Common myeloid progenitor, CD34-positive (primary cell): Measurements from ENCODE around the gene CYTH1. TPM values are rescaled to one million over a fixed set of nuclear protein-coding genes. Genes with fewer than 3 reads are reported as not detected.

Source experiments
- CTCF ChIA-PET: fragments of 350-600 bp; sonication (Branson Sonifier 250); formaldehyde crosslinking; loops from one replicate; lab custom pipeline; 2021; ENCODE audit warnings: antibody characterized with exemption; lab: Charles Lee
- POLR2A ChIA-PET: fragments of 350-600 bp; sonication (Branson Sonifier 250); formaldehyde crosslinking; loops from one replicate; lab custom pipeline; 2021; ENCODE audit warnings: antibody characterized with exemption; lab: Charles Lee
- DNase-seq, 3 donors: peaks; one replicate each; pipeline versions ENCODE4 v3.0.0 to v3.0.0-alpha.2; 2013
- H3K27ac ChIP-seq, 2 experiments: 1 replicate in 1 of 2; 2 replicates in 1 of 2; pipeline ENCODE4 v1.7.0; 2013; ENCODE audit warnings: inconsistent platforms in 2 of 2, low read length in 2 of 2, mild to moderate bottlenecking in 2 of 2, low read depth in 1 of 2, moderate library complexity in 1 of 2; ENCODE audit not compliant: severe bottlenecking in 2 of 2, insufficient read depth in 1 of 2, poor library complexity in 1 of 2
- H3K27me3 ChIP-seq, 5 experiments: replicated peaks in 2 of 5; 1 replicate in 3 of 5; 2 replicates in 2 of 5; pipeline versions ENCODE4 v1.6.1 to v1.7.0; 2013; ENCODE audit warnings: low read length in 4 of 5, mild to moderate bottlenecking in 2 of 5, moderate library complexity in 2 of 5, inconsistent platforms in 1 of 5; ENCODE audit not compliant: insufficient read depth in 5 of 5, control insufficient read depth in 4 of 5
- H3K36me3 ChIP-seq, 4 experiments: 1 replicate in 2 of 4; 2 replicates in 2 of 4; pipeline versions ENCODE4 v1.6.1 to v1.7.0; 2013; ENCODE audit warnings: low read length in 3 of 4, control low read depth in 1 of 4, mild to moderate bottlenecking in 1 of 4; ENCODE audit not compliant: control insufficient read depth in 4 of 4, insufficient read depth in 4 of 4
- H3K4me1 ChIP-seq, 4 experiments: 1 replicate in 3 of 4; 2 replicates in 1 of 4; pipeline versions ENCODE4 v1.6.1 to v1.7.1; 2013; ENCODE audit warnings: low read length in 3 of 4, mild to moderate bottlenecking in 3 of 4, control low read depth in 1 of 4, inconsistent platforms in 1 of 4, moderate library complexity in 1 of 4; ENCODE audit not compliant: control insufficient read depth in 4 of 4, insufficient read depth in 4 of 4; ENCODE audit errors: control extremely low read depth in 1 of 4
- H3K4me3 ChIP-seq, 7 experiments: 1 replicate in 4 of 7; 2 replicates in 3 of 7; pipeline versions ENCODE4 v1.5.1 to v1.7.0; 2013; ENCODE audit warnings: mild to moderate bottlenecking in 7 of 7, low read length in 6 of 7, moderate library complexity in 6 of 7, inconsistent platforms in 2 of 7, low read depth in 2 of 7, control low read depth in 1 of 7; ENCODE audit not compliant: insufficient read depth in 4 of 7, control insufficient read depth in 1 of 7; ENCODE audit errors: extremely low read depth in 1 of 7
- H3K9me3 ChIP-seq, 5 experiments: 1 replicate in 4 of 5; 2 replicates in 1 of 5; pipeline versions ENCODE4 v1.6.1 to v1.7.1; 2013; ENCODE audit warnings: low read length in 4 of 5, mild to moderate bottlenecking in 2 of 5, inconsistent platforms in 1 of 5, low read depth in 1 of 5, moderate library complexity in 1 of 5; ENCODE audit not compliant: control insufficient read depth in 4 of 5, insufficient read depth in 2 of 5; ENCODE audit errors: control extremely low read depth in 1 of 5
- WGBS: methylation state at CpG from one replicate; pipeline ENCODE4 v1.1.5; 2013; ENCODE audit not compliant: insufficient coverage; 5-methylcytosine and 5-hydroxymethylcytosine counted together
- polyA plus RNA-seq: library from polyadenylated mRNA; unstranded; fragments of 120-200 nt; gene quantifications from one replicate; pipeline ENCODE4 v1.2.1, GENCODE V29; 2013

Gene CYTH1
- polyA plus RNA-seq: 60.4 TPM

DNA sequence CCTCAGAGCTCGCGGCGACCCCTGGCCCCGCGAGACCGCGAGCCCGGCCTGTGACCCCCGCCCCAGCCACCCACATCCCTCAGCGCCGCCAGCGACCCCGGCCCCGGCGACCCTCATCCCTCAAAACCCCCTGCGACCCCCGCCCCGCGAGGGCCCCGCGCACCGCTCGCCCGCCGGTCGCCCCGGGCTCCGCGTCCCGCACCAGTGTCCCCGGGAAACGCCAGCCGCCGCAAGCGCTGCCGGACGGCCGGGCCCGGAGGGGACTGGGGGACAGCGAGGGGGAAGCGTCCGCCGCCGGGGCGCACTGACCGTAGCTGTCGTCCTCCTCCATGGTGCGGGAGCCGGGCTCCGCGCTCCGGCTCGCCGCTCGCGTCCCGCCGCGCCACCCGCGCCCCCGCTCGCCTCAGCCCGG, at the start of gene CYTH1:
TSS of gene CYTH1 (minus strand) at position 381 of the 412 bp plus-strand sequence. CDS start at position 331, 50 bp downstream.
- no peak for DNase-seq
- H3K4me3 ChIP-seq: peak within 1 kb of the TSS; percentile 57 to 98 (median 85)
- CTCF ChIA-PET: interaction anchor here (0.9 to 1.0 kb wide), 2 partner anchors 29 kb away, joined by 3 read pairs; no protein-coding TSS in a partner anchor
- POLR2A ChIA-PET: interaction anchor here (0.8 kb wide), 1 partner anchor 56 kb away, joined by 3 read pairs; no protein-coding TSS in a partner anchor
- H3K36me3 ChIP-seq: no peaks in the 10 kb centered on the region
- H3K27ac ChIP-seq: peak within 1 kb of the TSS; percentile 68 to 87
- WGBS: 0% methylated on average over 38 of the region's 64 CpGs
- H3K4me1 ChIP-seq: peaks cover 17 to 37% (median 29%) of the 10 kb centered on the region in 4 experiments
- H3K9me3 ChIP-seq: no peaks in the 10 kb centered on the region
- H3K27me3 ChIP-seq: no peaks in the 10 kb centered on the region

- 100% methylated on average over 5 of the region's 6 CpGs for WGBS
- no peaks in the 10 kb centered on the region for H3K27me3 ChIP-seq
- no peak for DNase-seq
- ChIA-PET POLR2A (no interaction called here), CTCF (interaction anchor here (1.4 to 2.3 kb wide), 3 partner anchors 11 to 143 kb away, joined by 3 to 8 read pairs (median 7); no protein-coding TSS in a partner anchor)
- H3K36me3 ChIP-seq: peaks cover 25 to 86% (median 61%) of the 10 kb centered on the region in 4 experiments
- no peak overlapping the region for H3K4me3 ChIP-seq
- H3K9me3 ChIP-seq: no peaks in the 10 kb centered on the region
- H3K4me1 ChIP-seq: no peaks in the 10 kb centered on the region
- H3K27ac ChIP-seq: no peak overlapping the region
Measured at GRCh38 chr17:78829477-78829876, 47.4 kb upstream of the CYTH1 start.

- Histone ChIP-seq H3K4me3 (no peak overlapping the region), H3K36me3 (peaks cover 29 to 90% (median 63%) of the 10 kb centered on the region in 4 experiments), H3K27ac (no peak overlapping the region), H3K9me3 (no peaks in the 10 kb centered on the region), H3K27me3 (no peaks in the 10 kb centered on the region), H3K4me1 (no peaks in the 10 kb centered on the region)
- 99% methylated on average over 13 of the region's 14 CpGs for WGBS
- CTCF ChIA-PET: interaction anchor here (0.7 to 2.2 kb wide), 5 partner anchors 10 to 143 kb away, joined by 3 to 8 read pairs (median 4); no protein-coding TSS in a partner anchor
- POLR2A ChIA-PET: no interaction called here
- DNase-seq: peak in 2 of 3 donors; percentile 38 to 42
Measured at GRCh38 chr17:78828470-78829185, 46.6 kb upstream of the CYTH1 start.

DNA sequence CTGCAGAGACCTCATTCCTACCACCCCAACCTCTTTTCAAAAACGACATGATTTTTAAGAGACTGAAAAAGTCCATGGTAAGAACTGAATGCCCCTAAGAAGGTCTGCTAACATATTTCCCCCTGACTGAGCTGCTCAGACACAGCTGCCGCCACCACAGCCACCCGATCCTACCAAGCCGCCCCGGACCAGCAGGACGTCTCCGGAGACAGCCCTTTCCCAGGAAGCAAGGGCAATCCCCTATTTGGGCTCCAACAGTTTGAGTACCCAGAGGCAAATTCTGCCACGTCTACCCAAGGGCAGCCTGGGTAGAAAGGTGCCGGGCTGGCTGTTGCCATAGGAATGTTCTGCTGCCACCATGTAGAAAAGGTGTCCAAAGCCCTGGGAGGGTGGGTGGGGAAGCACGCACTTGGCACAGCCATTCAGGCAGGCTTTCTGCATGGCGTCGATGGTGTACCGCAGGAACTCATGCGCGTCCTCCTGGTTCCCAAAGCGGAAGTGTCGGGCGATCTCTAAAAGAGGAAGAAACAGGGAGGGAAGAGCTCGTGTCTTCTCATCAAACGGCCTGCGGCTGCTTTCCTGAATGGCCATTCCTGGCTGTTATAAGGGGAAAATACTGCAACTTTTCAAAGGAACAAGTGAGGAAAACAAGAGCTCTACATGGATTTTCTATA, 44.9 kb upstream of the CYTH1 start:
- DNase-seq: peak in 2 of 3 donors; percentile 22 to 23
- WGBS: 74% methylated on average over 17 of the region's 21 CpGs
- POLR2A ChIA-PET: no interaction called here

GRCh38 chr17:78826421-78826820, 44.3 kb upstream of the CYTH1 start:
- H3K4me3 ChIP-seq: no peak overlapping the region
- no peaks in the 10 kb centered on the region for H3K9me3 ChIP-seq
- H3K27me3 ChIP-seq: no peaks in the 10 kb centered on the region
- no peak for DNase-seq
- ChIA-PET CTCF (no interaction called here), POLR2A (no interaction called here)
- no peak overlapping the region for H3K27ac ChIP-seq
- no peaks in the 10 kb centered on the region for H3K4me1 ChIP-seq
- WGBS: 90% methylated on average over 3 of the region's 5 CpGs
- H3K36me3 ChIP-seq: peaks cover 26 to 90% (median 61%) of the 10 kb centered on the region in 4 experiments

More for the DNA sequence above, 44.9 kb upstream of the CYTH1 start:
- H3K9me3 ChIP-seq: no peaks in the 10 kb centered on the region
- H3K4me3 ChIP-seq: no peak overlapping the region
- peaks cover 27 to 90% (median 59%) of the 10 kb centered on the region in 4 experiments for H3K36me3 ChIP-seq
- CTCF ChIA-PET: interaction anchor here (1.0 to 1.9 kb wide), 2 partner anchors 12 to 22 kb away, joined by 3 to 5 read pairs; no protein-coding TSS in a partner anchor
- H3K27me3 ChIP-seq: no peaks in the 10 kb centered on the region
- H3K27ac ChIP-seq: no peak overlapping the region
- H3K4me1 ChIP-seq: no peaks in the 10 kb centered on the region

GRCh38 chr17:78825696-78826095, 43.6 kb upstream of the CYTH1 start:
- 100% methylated on average over 6 of the region's 6 CpGs for WGBS
- H3K9me3 ChIP-seq: no peaks in the 10 kb centered on the region
- CTCF ChIA-PET: no interaction called here
- peaks cover 0 to under 1% (median 0%) of the 10 kb centered on the region in 4 experiments for H3K4me1 ChIP-seq
- DNase-seq: no peak
- POLR2A ChIA-PET: no interaction called here
- no peaks in the 10 kb centered on the region for H3K27me3 ChIP-seq
- H3K36me3 ChIP-seq: peaks cover 25 to 94% (median 63%) of the 10 kb centered on the region in 4 experiments
- no peak overlapping the region for H3K27ac ChIP-seq
- H3K4me3 ChIP-seq: no peak overlapping the region
